Measurements from ENCODE around the gene ZFAND2A.
A peak's percentile ranks its signal among the peaks of the same experiment; 100 is the strongest.

The ZFAND2A gene

GRCh38 chr7:1124816-1125602 lies 35.0 kb downstream of the ZFAND2A start:
- H3K9ac ChIP-seq (ENCODE audit: low read length in 5 of 5): peak overlapping the region in 2 of 5 donors; percentile 30 to 77
- peaks cover 2 to 34% (median 31%) of the 10 kb centered on the region in 5 donors for H3K4me1 ChIP-seq (ENCODE audit: control insufficient read depth in 5 of 5, insufficient read depth in 5 of 5, low read length in 5 of 5)
- H3K36me3 ChIP-seq (ENCODE audit: control insufficient read depth in 5 of 5, insufficient read depth in 5 of 5, low read length in 5 of 5): peaks cover 0 to 16% (median 7%) of the 10 kb centered on the region in 5 donors
- H3K4me3 ChIP-seq (ENCODE audit: low read depth in 1 of 5, low read length in 5 of 5): peak overlapping the region; percentile 51 to 60 (median 53)
- peak overlapping the region; percentile 72 for H3K27ac ChIP-seq (ENCODE audit: low read depth, low read length)
- H3K9me3 ChIP-seq (ENCODE audit: control insufficient read depth in 5 of 5, low read length in 5 of 5): no peaks in the 10 kb centered on the region
- no peaks in the 10 kb centered on the region for H3K27me3 ChIP-seq (ENCODE audit: control insufficient read depth in 5 of 5, insufficient read depth in 4 of 5, low read length in 5 of 5)

GRCh38 chr7:1124164-1124563 lies 35.8 kb downstream of the ZFAND2A start:
- Histone ChIP-seq H3K9me3 (ENCODE audit: control insufficient read depth in 5 of 5, low read length in 5 of 5) (no peaks in the 10 kb centered on the region), H3K36me3 (ENCODE audit: control insufficient read depth in 5 of 5, insufficient read depth in 5 of 5, low read length in 5 of 5) (peaks cover 0 to 10% (median 0%) of the 10 kb centered on the region in 5 donors), H3K27me3 (ENCODE audit: control insufficient read depth in 5 of 5, insufficient read depth in 4 of 5, low read length in 5 of 5) (no peaks in the 10 kb centered on the region), H3K4me3 (ENCODE audit: low read depth in 1 of 5, low read length in 5 of 5) (peak overlapping the region; percentile 51 to 68 (median 59)), H3K4me1 (ENCODE audit: control insufficient read depth in 5 of 5, insufficient read depth in 5 of 5, low read length in 5 of 5) (peaks cover 2 to 34% (median 31%) of the 10 kb centered on the region in 5 donors), H3K27ac (ENCODE audit: low read depth, low read length) (peak overlapping the region; percentile 93), H3K9ac (ENCODE audit: low read length in 5 of 5) (peak overlapping the region; percentile 53 to 78 (median 71))

GRCh38 chr7:1123715-1124114 lies 36.3 kb downstream of the ZFAND2A start:
- Histone ChIP-seq H3K9ac (ENCODE audit: low read length in 5 of 5) (peak overlapping the region; percentile 54 to 78 (median 71)), H3K4me1 (ENCODE audit: control insufficient read depth in 5 of 5, insufficient read depth in 5 of 5, low read length in 5 of 5) (peaks cover 2 to 34% (median 31%) of the 10 kb centered on the region in 5 donors), H3K36me3 (ENCODE audit: control insufficient read depth in 5 of 5, insufficient read depth in 5 of 5, low read length in 5 of 5) (peaks cover 0 to 10% (median 0%) of the 10 kb centered on the region in 5 donors), H3K9me3 (ENCODE audit: control insufficient read depth in 5 of 5, low read length in 5 of 5) (no peaks in the 10 kb centered on the region), H3K4me3 (ENCODE audit: low read depth in 1 of 5, low read length in 5 of 5) (peak overlapping the region; percentile 51 to 68 (median 59)), H3K27ac (ENCODE audit: low read depth, low read length) (peak overlapping the region; percentile 93), H3K27me3 (ENCODE audit: control insufficient read depth in 5 of 5, insufficient read depth in 4 of 5, low read length in 5 of 5) (no peaks in the 10 kb centered on the region)

- Histone ChIP-seq H3K27me3 (ENCODE audit: control insufficient read depth in 5 of 5, insufficient read depth in 4 of 5, low read length in 5 of 5) (no peaks in the 10 kb centered on the region), H3K9ac (ENCODE audit: low read length in 5 of 5) (peak overlapping the region in 2 of 5 donors; percentile 41 to 54), H3K4me1 (ENCODE audit: control insufficient read depth in 5 of 5, insufficient read depth in 5 of 5, low read length in 5 of 5) (peaks cover 2 to 34% (median 31%) of the 10 kb centered on the region in 5 donors), H3K27ac (ENCODE audit: low read depth, low read length) (peak overlapping the region; percentile 93), H3K36me3 (ENCODE audit: control insufficient read depth in 5 of 5, insufficient read depth in 5 of 5, low read length in 5 of 5) (peaks cover 0 to 10% (median 0%) of the 10 kb centered on the region in 5 donors), H3K4me3 (ENCODE audit: low read depth in 1 of 5, low read length in 5 of 5) (peak overlapping the region in 4 of 5 donors; percentile 40 to 65 (median 55)), H3K9me3 (ENCODE audit: control insufficient read depth in 5 of 5, low read length in 5 of 5) (no peaks in the 10 kb centered on the region)
Measured at GRCh38 chr7:1122832-1123501, 37.0 kb downstream of the ZFAND2A start.

- H3K4me3 ChIP-seq (ENCODE audit: low read depth in 1 of 5, low read length in 5 of 5): peak overlapping the region in 1 of 5 donors; percentile 9
- peak overlapping the region in 1 of 5 donors; percentile 41 for H3K9ac ChIP-seq (ENCODE audit: low read length in 5 of 5)
- H3K27ac ChIP-seq (ENCODE audit: low read depth, low read length): no peak overlapping the region
- H3K4me1 ChIP-seq (ENCODE audit: control insufficient read depth in 5 of 5, insufficient read depth in 5 of 5, low read length in 5 of 5): peaks cover 2 to 34% (median 31%) of the 10 kb centered on the region in 5 donors
- no peaks in the 10 kb centered on the region for H3K27me3 ChIP-seq (ENCODE audit: control insufficient read depth in 5 of 5, insufficient read depth in 4 of 5, low read length in 5 of 5)
- peaks cover 0 to 9% (median 0%) of the 10 kb centered on the region in 5 donors for H3K36me3 ChIP-seq (ENCODE audit: control insufficient read depth in 5 of 5, insufficient read depth in 5 of 5, low read length in 5 of 5)
- H3K9me3 ChIP-seq (ENCODE audit: control insufficient read depth in 5 of 5, low read length in 5 of 5): no peaks in the 10 kb centered on the region
Measured at GRCh38 chr7:1121886-1122831, 37.8 kb downstream of the ZFAND2A start.

GRCh38 chr7:1121476-1121875 lies 38.5 kb downstream of the ZFAND2A start:
- H3K36me3 ChIP-seq (ENCODE audit: control insufficient read depth in 5 of 5, insufficient read depth in 5 of 5, low read length in 5 of 5): peaks cover 0 to 2% (median 0%) of the 10 kb centered on the region in 5 donors
- H3K4me3 ChIP-seq (ENCODE audit: low read depth in 1 of 5, low read length in 5 of 5): no peak overlapping the region
- H3K27ac ChIP-seq (ENCODE audit: low read depth, low read length): no peak overlapping the region
- H3K4me1 ChIP-seq (ENCODE audit: control insufficient read depth in 5 of 5, insufficient read depth in 5 of 5, low read length in 5 of 5): peaks cover 2 to 34% (median 31%) of the 10 kb centered on the region in 5 donors
- no peaks in the 10 kb centered on the region for H3K9me3 ChIP-seq (ENCODE audit: control insufficient read depth in 5 of 5, low read length in 5 of 5)
- H3K9ac ChIP-seq (ENCODE audit: low read length in 5 of 5): no peak overlapping the region
- no peaks in the 10 kb centered on the region for H3K27me3 ChIP-seq (ENCODE audit: control insufficient read depth in 5 of 5, insufficient read depth in 4 of 5, low read length in 5 of 5)

- Histone ChIP-seq H3K9ac (ENCODE audit: low read length in 5 of 5) (no peak overlapping the region), H3K4me1 (ENCODE audit: control insufficient read depth in 5 of 5, insufficient read depth in 5 of 5, low read length in 5 of 5) (peaks cover 2 to 34% (median 31%) of the 10 kb centered on the region in 5 donors), H3K9me3 (ENCODE audit: control insufficient read depth in 5 of 5, low read length in 5 of 5) (no peaks in the 10 kb centered on the region), H3K36me3 (ENCODE audit: control insufficient read depth in 5 of 5, insufficient read depth in 5 of 5, low read length in 5 of 5) (no peaks in the 10 kb centered on the region), H3K27me3 (ENCODE audit: control insufficient read depth in 5 of 5, insufficient read depth in 4 of 5, low read length in 5 of 5) (no peaks in the 10 kb centered on the region), H3K27ac (ENCODE audit: low read depth, low read length) (no peak overlapping the region), H3K4me3 (ENCODE audit: low read depth in 1 of 5, low read length in 5 of 5) (no peak overlapping the region)
Measured at GRCh38 chr7:1120791-1121190, 39.2 kb downstream of the ZFAND2A start.

GRCh38 chr7:1119201-1119600 lies 40.8 kb downstream of the ZFAND2A start:
- Histone ChIP-seq H3K27ac (ENCODE audit: low read depth, low read length) (no peak overlapping the region), H3K4me1 (ENCODE audit: control insufficient read depth in 5 of 5, insufficient read depth in 5 of 5, low read length in 5 of 5) (peaks cover 2 to 22% (median 18%) of the 10 kb centered on the region in 5 donors), H3K27me3 (ENCODE audit: control insufficient read depth in 5 of 5, insufficient read depth in 4 of 5, low read length in 5 of 5) (no peaks in the 10 kb centered on the region), H3K9me3 (ENCODE audit: control insufficient read depth in 5 of 5, low read length in 5 of 5) (no peaks in the 10 kb centered on the region), H3K9ac (ENCODE audit: low read length in 5 of 5) (no peak overlapping the region), H3K4me3 (ENCODE audit: low read depth in 1 of 5, low read length in 5 of 5) (no peak overlapping the region), H3K36me3 (ENCODE audit: control insufficient read depth in 5 of 5, insufficient read depth in 5 of 5, low read length in 5 of 5) (no peaks in the 10 kb centered on the region)

- H3K9me3 ChIP-seq (ENCODE audit: control insufficient read depth in 5 of 5, low read length in 5 of 5): no peaks in the 10 kb centered on the region
- H3K36me3 ChIP-seq (ENCODE audit: control insufficient read depth in 5 of 5, insufficient read depth in 5 of 5, low read length in 5 of 5): peaks cover 0 to 6% (median 0%) of the 10 kb centered on the region in 5 donors
- H3K4me3 ChIP-seq (ENCODE audit: low read depth in 1 of 5, low read length in 5 of 5): no peak overlapping the region
- H3K9ac ChIP-seq (ENCODE audit: low read length in 5 of 5): no peak overlapping the region
- H3K27me3 ChIP-seq (ENCODE audit: control insufficient read depth in 5 of 5, insufficient read depth in 4 of 5, low read length in 5 of 5): no peaks in the 10 kb centered on the region
- H3K27ac ChIP-seq (ENCODE audit: low read depth, low read length): no peak overlapping the region
- peaks cover 0 to 4% (median 1%) of the 10 kb centered on the region in 5 donors for H3K4me1 ChIP-seq (ENCODE audit: control insufficient read depth in 5 of 5, insufficient read depth in 5 of 5, low read length in 5 of 5)
Measured at GRCh38 chr7:1117321-1117928, 42.6 kb downstream of the ZFAND2A start.
